ENCODE data around the gene ELL. TPM values are rescaled to one million over a fixed set of nuclear protein-coding genes. Genes with fewer than 3 reads are reported as not detected.

Gene ELL
- total RNA-seq, 1 donor from 2014 or later = 7.9 TPM

DNA sequence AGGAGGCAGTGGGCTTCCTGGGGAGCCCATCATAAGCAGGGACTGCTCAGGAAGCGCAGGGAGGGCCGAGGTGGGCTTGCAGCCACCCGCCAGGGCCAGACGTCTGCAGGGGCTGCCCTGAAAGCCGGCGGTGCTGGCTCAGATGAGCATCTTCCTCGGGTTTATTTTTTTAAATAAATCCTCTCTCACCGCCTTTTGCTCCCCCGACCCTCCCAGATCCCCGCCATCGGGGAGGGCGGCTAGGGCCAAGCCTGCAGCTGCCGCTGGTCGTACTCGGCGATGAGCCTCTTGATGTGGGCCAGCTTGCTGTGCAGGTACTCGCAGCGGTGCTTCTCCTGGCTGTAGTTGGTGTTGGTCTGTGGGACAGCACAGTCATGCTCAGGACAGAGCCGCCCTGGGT is 77.4 kb downstream of the ELL start:
- Histone ChIP-seq H3K27ac (replicated peaks) (no peak overlapping the region), H3K27me3 (ENCODE audit: low read depth) (no peaks in the 10 kb centered on the region), H3K4me1 (peaks cover 14% of the 10 kb centered on the region), H3K9me3 (replicated peaks) (no peaks in the 10 kb centered on the region), H3K4me3 (no peak overlapping the region), H3K36me3 (peaks cover 62% of the 10 kb centered on the region)
- intact Hi-C loops (cut with micrococcal nuclease) = no loop called here
- TF ChIP-seq, protein P1, sequence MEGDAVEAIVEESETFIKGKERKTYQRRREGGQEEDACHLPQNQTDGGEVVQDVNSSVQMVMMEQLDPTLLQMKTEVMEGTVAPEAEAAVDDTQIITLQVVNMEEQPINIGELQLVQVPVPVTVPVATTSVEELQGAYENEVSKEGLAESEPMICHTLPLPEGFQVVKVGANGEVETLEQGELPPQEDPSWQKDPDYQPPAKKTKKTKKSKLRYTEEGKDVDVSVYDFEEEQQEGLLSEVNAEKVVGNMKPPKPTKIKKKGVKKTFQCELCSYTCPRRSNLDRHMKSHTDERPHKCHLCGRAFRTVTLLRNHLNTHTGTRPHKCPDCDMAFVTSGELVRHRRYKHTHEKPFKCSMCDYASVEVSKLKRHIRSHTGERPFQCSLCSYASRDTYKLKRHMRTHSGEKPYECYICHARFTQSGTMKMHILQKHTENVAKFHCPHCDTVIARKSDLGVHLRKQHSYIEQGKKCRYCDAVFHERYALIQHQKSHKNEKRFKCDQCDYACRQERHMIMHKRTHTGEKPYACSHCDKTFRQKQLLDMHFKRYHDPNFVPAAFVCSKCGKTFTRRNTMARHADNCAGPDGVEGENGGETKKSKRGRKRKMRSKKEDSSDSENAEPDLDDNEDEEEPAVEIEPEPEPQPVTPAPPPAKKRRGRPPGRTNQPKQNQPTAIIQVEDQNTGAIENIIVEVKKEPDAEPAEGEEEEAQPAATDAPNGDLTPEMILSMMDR (IDR thresholded peaks at IDR 0.05; ENCODE audit: borderline replicate concordance) = no peak
- DNase-seq = no peak

DNA sequence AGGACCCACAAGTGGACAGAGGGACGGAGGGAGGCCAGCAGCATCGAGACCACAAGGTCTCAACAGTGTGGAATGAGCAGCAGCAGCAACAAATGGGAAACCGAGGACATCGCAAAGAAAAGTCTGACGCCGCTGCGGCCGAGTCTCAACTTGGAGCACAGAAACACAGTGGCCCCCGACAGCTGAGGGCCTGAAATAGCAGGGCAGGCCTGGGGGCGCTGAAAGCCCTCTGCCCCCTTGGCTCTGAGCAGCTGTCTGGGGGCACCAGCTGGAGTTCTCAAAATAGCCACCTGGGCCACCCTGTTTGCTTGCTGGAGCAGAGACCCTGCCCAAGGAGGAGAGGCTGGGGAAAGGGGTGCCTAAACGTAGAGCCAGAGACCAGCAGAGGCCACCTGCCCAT is 78.0 kb downstream of the ELL start:
- DNase-seq = no peak
- H3K9me3 ChIP-seq (replicated peaks) = no peaks in the 10 kb centered on the region
- intact Hi-C loops (cut with micrococcal nuclease) = no loop called here
- peaks cover 55% of the 10 kb centered on the region for H3K36me3 ChIP-seq
- no peak overlapping the region for H3K4me3 ChIP-seq
- H3K4me1 ChIP-seq = peaks cover 19% of the 10 kb centered on the region
- no peak overlapping the region for H3K27ac ChIP-seq (replicated peaks)
- H3K27me3 ChIP-seq (ENCODE audit: low read depth) = no peaks in the 10 kb centered on the region
- TF ChIP-seq, protein P1 (IDR thresholded peaks at IDR 0.05; ENCODE audit: borderline replicate concordance) = no peak

DNA sequence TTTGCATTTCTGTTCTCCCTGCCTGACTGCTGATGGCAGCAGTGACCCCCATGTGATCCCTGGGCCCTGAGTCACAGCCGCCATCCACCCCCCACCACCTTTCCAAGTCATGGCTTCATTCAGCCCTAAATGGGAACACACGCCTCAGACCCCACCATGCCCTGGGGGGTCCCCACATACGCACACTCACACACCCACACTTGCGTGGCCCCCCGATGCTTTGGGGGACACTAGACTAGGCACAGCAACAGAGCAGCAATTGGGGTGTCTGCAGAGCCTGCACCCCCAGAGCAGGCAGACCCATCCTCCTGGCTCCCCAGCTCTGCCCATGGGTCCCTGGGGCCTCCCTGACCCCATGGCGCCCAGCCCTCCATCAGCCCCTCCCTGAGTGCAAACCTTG is 78.5 kb downstream of the ELL start:
- no peak for DNase-seq
- TF ChIP-seq, protein P1 (IDR thresholded peaks at IDR 0.05; ENCODE audit: borderline replicate concordance) = no peak

DNA sequence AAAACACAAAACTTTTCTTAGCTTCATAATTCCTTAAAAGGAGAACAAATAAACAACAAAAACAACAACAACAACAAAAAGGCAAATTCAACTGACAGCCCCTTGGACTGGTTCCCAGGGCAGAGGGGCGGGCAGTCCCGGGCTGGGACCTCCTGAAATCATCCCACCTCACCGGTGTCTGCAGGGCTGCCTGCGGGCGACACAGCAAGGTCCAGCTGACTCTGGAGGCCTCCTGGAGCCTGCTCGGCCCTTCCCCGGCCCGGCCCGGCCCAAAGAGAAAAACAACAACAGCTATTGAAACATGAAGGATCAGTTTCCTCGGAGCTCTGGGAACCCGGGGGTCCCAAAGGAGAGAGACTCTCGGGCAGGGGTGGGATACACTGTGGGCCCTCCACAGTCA is 78.9 kb downstream of the ELL start:
- H3K27me3 ChIP-seq (ENCODE audit: low read depth) = no peaks in the 10 kb centered on the region
- H3K27ac ChIP-seq (replicated peaks) = no peak overlapping the region
- TF ChIP-seq, protein P1 (IDR thresholded peaks at IDR 0.05; ENCODE audit: borderline replicate concordance) = no peak
- no peaks in the 10 kb centered on the region for H3K9me3 ChIP-seq (replicated peaks)
- peaks cover 27% of the 10 kb centered on the region for H3K4me1 ChIP-seq
- no peak overlapping the region for H3K4me3 ChIP-seq
- DNase-seq = no peak
- H3K36me3 ChIP-seq = peaks cover 46% of the 10 kb centered on the region
- intact Hi-C loops (cut with micrococcal nuclease) = no loop called here

More for the DNA sequence above, 78.5 kb downstream of the ELL start:
- Histone ChIP-seq H3K27me3 (ENCODE audit: low read depth) (no peaks in the 10 kb centered on the region), H3K4me3 (no peak overlapping the region), H3K36me3 (peaks cover 51% of the 10 kb centered on the region), H3K9me3 (replicated peaks) (no peaks in the 10 kb centered on the region), H3K27ac (replicated peaks) (no peak overlapping the region), H3K4me1 (peaks cover 23% of the 10 kb centered on the region)
- intact Hi-C loops (cut with micrococcal nuclease) = no loop called here

DNA sequence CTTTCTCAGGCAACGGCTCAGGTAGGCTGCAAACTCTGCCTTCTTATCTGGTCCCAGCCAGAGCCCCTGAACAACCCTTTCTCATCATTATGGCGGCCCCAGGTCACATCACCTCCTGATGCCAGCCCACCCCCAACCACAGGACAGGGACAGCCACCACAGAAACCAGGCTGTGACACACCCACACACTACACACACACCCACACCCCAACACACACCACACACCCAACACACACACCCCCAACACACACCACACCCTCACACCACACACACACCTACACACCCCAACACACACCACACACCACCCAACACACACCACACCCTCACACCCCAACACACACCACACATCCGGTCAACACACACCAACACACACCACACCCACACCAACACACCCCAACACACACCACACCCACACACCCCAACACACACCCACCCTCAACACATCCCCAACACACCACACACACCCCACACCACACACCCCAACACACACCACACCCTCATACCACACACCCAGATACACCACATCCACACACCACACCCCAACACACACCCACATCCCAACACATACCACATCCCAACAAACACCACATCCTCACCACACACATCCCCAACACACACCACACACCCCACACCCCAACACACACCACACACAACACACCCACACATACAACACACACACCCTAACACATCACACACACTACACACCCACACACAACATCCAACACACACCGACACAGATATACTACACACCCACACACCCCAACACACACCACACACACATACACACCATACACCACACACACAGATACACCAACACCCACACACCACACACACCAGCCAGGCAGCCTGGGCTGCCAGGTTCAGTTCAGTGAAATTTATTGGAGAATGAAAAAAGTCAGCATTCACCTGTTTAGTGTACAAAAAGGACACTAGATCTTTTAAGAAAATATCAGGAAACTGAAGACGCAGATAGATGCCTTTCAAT is 79.8 kb downstream of the ELL start:
- TF ChIP-seq, protein P1 (IDR thresholded peaks at IDR 0.05; ENCODE audit: borderline replicate concordance) = no peak
- Histone ChIP-seq H3K9me3 (replicated peaks) (no peaks in the 10 kb centered on the region), H3K36me3 (peaks cover 38% of the 10 kb centered on the region), H3K4me1 (peaks cover 36% of the 10 kb centered on the region), H3K27ac (replicated peaks) (no peak overlapping the region), H3K4me3 (no peak overlapping the region), H3K27me3 (ENCODE audit: low read depth) (no peaks in the 10 kb centered on the region)
- no peak for DNase-seq
- intact Hi-C loops (cut with micrococcal nuclease) = no loop called here

Data from left ventricle myocardium inferior (tissue), 1 donor.